Stromal cell of bone marrow (primary cell): Measurements from ENCODE around the gene MTHFSD.

Experiments used
- DNase-seq: peaks from one replicate; pipeline ENCODE4 v3.0.0-alpha.2; 2012; ENCODE audit warnings: low read depth

MTHFSD gene

DNA sequence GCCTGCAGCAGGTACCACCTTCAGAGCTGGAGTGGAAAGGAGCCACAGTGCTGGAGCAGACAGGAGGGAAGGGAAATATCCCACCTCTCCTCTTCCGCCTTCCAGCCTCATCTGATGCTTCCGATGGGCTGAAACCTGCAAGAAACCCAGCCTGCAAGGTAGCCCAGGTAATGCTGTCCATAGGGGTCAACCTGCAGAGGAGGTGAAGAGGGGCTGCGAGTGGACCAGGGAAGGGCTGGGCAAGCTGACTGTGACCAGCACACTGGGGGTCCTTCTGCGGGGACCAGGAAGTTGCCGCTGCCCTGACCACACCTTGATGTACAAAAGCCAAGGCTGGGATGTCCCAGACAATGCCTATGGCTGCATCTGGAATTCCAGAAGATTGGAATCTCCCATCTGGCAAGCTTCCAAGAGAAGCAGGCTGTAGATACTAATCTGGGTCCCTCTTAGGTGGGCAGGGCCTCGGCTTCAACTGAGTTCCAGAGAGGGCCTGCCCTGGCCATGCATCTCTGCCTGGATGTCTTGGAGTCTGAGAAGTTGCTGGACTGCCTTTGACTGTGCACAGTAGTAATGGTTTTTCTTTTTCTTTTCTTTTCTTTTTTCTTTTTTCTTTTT is 29.1 kb upstream of the MTHFSD start:
- DNase-seq = no peak

GRCh38 chr16:86581458-86581857 is 26.4 kb upstream of the MTHFSD start:
- DNase-seq = no peak

DNA sequence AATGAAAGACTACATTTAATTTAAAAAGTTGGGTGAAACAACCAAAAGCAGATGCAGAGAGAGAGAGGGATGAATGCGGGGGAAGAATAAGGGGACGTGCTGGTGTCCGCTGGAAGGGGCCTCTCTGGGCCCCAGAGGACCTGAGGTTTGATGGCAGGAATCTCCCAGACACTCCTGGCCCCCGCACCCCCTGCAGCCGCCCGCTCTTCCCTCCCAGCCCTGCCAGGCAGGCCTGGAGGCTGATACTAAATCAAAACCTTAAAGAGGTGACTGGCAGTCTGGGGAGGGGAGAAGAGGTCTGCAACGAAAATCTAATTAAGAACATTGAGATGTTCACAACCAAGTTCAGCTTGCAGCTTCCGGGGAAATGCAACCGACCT is 25.7 kb upstream of the MTHFSD start:
- no peak for DNase-seq

GRCh38 chr16:86580063-86580790 is 25.2 kb upstream of the MTHFSD start:
- DNase-seq = no peak

GRCh38 chr16:86579268-86580062 is 24.4 kb upstream of the MTHFSD start:
- no peak for DNase-seq

DNA sequence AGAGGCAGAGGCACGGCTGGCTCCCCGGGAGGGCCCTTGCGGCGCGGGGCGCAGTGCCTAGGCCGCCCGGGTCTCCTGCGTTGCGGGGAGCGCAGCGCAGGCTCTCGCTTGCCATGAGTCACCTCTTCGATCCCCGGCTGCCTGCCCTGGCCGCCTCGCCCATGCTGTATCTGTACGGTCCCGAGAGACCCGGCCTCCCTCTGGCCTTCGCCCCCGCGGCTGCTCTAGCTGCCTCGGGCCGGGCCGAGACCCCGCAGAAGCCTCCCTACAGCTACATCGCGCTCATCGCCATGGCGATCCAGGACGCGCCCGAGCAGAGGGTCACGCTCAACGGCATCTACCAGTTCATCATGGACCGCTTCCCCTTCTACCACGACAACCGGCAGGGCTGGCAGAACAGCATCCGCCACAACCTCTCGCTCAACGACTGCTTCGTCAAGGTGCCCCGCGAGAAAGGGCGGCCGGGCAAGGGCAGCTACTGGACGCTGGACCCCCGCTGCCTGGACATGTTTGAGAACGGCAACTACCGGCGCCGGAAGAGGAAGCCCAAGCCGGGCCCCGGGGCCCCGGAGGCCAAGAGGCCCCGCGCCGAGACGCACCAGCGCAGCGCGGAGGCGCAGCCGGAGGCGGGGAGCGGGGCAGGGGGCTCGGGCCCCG is 23.7 kb upstream of the MTHFSD start:
- DNase-seq = no peak

DNA sequence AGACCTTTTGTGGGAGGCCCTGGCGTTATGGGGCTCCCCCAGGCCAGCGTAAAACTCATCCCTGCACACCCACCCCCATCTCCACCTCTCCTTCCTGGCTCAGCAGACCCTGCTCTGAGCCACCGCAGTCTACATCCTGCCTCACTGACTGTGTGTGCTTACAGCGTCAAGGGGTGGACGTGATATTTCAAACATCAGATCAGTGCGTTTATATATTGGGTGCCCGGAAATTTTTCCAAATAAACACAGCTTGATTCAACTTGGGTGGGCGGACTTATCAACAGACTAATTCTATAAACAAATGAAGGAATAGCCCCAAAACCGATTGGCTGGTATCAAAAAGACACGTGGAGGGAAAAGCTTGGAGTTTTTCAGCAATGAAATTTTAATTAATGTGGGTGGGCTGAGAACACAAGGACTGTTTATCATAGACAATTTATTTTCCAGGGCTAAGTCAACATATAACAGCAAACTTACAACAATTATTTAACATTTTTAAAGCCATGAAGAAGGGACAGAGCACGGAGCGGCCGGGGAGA is 23.1 kb upstream of the MTHFSD start, which contains the start of gene FOXL1:
TSS of gene FOXL1 (plus strand) at position 489 of the 539 bp plus-strand sequence. CDS start 175 bp downstream, outside the sequence.
- DNase-seq = no peak

- DNase-seq = no peak
Observed at GRCh38 chr16:86577314-86577971, 22.4 kb upstream of the MTHFSD start.

- DNase-seq = no peak
Observed at GRCh38 chr16:86576591-86577313, 21.7 kb upstream of the MTHFSD start.

DNA sequence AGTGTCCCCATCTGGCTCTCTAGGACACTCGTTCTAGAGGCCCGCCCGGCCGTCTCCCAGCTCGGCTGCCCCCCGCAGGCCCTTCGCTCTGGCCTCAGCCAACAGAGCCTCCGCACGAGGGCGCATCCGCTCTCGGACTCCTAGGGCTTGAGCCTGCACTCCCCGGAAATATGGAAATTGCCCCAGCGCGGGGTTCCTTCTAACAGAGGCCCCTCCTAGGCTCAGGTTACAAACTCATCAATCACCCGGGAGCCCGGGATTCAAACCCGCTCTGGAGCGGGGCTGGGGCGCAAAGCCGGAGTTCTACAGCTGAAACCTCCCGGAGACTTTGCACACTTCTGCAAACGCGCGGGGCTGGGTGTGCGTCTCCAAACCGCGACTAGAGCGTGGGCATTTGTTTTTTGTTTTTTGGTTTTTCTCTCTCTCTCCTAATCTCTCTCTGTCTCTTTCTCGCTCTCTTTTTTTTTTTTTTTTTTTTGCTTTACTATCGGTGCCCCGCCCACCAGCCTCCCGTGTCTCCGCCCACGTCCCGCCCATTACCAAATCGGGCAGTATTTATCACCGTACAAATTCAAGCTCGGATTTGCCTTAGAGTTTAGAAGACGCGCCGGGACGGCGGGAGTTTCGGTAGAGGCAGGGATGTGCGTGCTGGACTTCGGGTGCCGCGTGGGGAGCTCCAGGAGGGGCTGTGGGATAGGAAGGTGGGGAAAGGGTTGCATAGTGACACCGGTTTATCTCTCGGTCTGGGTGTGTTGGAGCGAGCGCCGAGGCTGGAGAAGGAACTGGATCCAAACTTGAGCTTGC is 20.9 kb upstream of the MTHFSD start:
- DNase-seq = peak; percentile 87

DNA sequence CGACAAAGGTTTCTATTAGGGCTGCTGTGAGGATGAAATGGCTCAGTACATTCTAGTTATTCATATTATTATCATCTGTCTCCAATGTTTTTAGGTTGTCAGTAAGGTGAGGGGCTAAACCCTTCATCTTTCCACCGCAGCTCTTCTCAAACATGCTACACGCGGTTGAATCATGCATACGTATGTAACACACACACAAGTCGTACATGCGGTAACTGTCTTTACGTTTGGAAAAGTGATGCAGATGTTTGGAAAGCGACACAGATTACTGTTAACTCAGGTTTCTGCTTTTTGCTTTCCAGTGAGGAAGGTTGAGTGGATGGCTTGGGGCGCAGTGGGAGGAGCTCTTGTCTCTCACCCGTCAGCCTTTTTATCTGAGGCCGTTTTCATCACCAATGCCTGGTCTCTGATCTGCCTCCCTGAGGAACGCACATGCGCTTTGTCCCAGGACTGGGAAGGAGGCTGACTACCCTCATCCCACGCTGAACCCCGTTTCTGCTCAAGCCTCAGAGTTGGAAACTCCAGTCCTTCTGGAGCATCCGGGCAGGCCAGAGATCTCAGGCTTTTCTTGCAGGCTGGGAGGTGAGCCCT is 20.2 kb upstream of the MTHFSD start:
- DNase-seq = no peak

GRCh38 chr16:86574646-86575045 is 19.6 kb upstream of the MTHFSD start:
- DNase-seq = no peak

- DNase-seq = no peak
Observed at GRCh38 chr16:86573646-86574508, 18.8 kb upstream of the MTHFSD start.

GRCh38 chr16:86573215-86573614 is 18.2 kb upstream of the MTHFSD start:
- no peak for DNase-seq

GRCh38 chr16:86572606-86573005 is 17.6 kb upstream of the MTHFSD start:
- DNase-seq = no peak

GRCh38 chr16:86572041-86572521 is 17.0 kb upstream of the MTHFSD start:
- no peak for DNase-seq

DNA sequence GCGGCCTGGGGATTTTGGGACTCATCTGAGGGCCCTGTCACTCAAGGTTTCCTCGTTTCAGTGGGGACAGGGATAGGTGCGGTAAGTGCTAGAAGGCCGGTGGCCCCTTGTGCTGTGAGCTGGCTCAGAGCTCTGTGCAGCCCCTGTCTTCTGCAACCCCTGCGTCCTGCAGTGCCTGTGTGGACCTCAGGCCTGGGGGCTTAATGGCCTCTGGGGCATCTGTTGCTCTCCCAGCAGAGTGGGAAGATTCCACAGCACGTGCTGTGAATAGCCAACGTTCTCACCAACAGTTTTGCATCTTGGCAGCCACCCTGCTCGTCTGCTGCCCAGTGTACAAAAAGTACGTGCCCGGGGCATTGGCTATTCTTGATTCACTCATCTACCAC is 16.5 kb upstream of the MTHFSD start:
- no peak for DNase-seq
